Activated CD4-positive, CD25-positive, alpha-beta regulatory T cell treated with anti-CD3 and anti-CD28 coated beads, Interleukin-2, amount 50 U/mL, for 16 hours (primary cell): Measurements from ENCODE around the gene POLR3B.

Source experiments
- DNase-seq: peaks from one replicate; pipeline ENCODE4 v3.0.0-alpha.2; 2020; ENCODE audit warnings: low read depth, low spot score

The POLR3B gene

DNA sequence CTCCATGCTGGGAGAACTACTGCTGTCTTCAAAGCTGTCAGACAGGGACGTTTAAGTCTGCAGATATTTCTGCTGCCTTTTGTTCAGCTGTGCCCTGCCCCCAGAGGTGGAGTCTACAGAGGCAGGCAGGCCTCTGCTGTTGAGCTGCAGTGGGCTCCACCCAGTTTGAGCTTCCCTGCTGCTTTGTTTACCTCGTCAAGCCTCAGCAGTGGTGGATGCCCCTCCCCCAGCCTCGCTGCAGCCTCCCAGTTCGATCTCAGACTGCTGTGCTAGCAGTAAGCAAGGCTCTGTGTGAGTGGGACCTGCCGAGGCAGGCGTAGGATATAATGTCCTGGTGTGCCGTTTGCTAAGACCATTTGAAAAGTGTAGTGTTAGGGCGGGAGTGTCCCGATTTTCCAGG, 193.9 kb downstream of the POLR3B start:
- no peak for DNase-seq

DNA sequence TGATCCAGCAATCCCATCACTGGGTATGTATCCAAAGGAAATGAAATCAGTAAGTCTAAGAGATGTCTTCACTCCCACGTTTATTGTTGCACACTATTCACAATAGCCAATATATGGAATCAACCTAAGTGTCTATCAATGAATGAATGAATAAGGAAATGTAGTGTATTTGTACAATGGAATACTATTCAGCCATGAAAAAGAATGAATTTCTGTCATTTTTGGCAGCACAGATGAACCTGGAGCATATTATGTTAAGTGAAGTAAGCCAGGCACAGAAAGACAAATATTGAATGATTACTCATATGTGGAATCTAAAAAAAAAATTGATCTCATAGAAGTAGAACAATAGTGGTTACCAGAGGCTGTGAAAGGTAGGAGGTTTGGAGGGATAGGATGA, 194.7 kb downstream of the POLR3B start:
- no peak for DNase-seq
